GM23338 (cell line): Measurements from ENCODE around the gene CIITA.

Experiments
- CTCF ChIP-seq, 2 experiments: fragments of 200-600 bp in 1 of 2; sonication (generic) in 1 of 2; conservative IDR thresholded peaks; 2 replicates each; pipeline versions ENCODE4 v1.5.1 to v1.6.1; 2016 to 2017; ENCODE audit warnings: antibody characterized with exemption in 2 of 2, low read depth in 2 of 2, mild to moderate bottlenecking in 2 of 2, moderate library complexity in 1 of 2
- EZH2 ChIP-seq: fragments of 200-600 bp; sonication (generic); IDR thresholded peaks from one replicate; pipeline ENCODE4 v1.8.0; 2017; ENCODE audit warnings: antibody characterized with exemption, mild to moderate bottlenecking, low read depth; ENCODE audit not compliant: unreplicated experiment
- EZH2phosphoT487 ChIP-seq: fragments of 200-600 bp; sonication (generic); IDR thresholded peaks from one replicate; pipeline ENCODE4 v1.8.1; 2018; ENCODE audit warnings: antibody characterized with exemption; ENCODE audit not compliant: unreplicated experiment
- JUNB ChIP-seq: IDR thresholded peaks from one replicate; pipeline ENCODE4 v1.6.1; 2016; ENCODE audit warnings: antibody characterized with exemption; ENCODE audit not compliant: unreplicated experiment
- POLR2AphosphoS5 ChIP-seq: IDR thresholded peaks from 2 replicates; pipeline ENCODE4 v1.6.1; 2016; ENCODE audit warnings: antibody characterized with exemption, low read depth
- REST ChIP-seq: IDR thresholded peaks from one replicate; pipeline ENCODE4 v1.6.1; 2018; ENCODE audit warnings: antibody characterized with exemption; ENCODE audit not compliant: unreplicated experiment

GRCh38 chr16:10918294-10919002 is 41.4 kb downstream of the CIITA start:
- TF ChIP-seq CTCF (conservative IDR thresholded peaks at IDR 0.05; ENCODE audit: low read depth in 2 of 2) (peak; percentile 86 to 98), EZH2phosphoT487 (no peak), REST (no peak), EZH2 (no peak), POLR2AphosphoS5 (no peak), JUNB (no peak)
